ENCODE data around the gene LONP1.
"Not testable (repeated sequence)": the region's sequence is repeated elsewhere in the genome, so short reads cannot be mapped to it uniquely, and the experiment has no call there.

LONP1 gene

DNA sequence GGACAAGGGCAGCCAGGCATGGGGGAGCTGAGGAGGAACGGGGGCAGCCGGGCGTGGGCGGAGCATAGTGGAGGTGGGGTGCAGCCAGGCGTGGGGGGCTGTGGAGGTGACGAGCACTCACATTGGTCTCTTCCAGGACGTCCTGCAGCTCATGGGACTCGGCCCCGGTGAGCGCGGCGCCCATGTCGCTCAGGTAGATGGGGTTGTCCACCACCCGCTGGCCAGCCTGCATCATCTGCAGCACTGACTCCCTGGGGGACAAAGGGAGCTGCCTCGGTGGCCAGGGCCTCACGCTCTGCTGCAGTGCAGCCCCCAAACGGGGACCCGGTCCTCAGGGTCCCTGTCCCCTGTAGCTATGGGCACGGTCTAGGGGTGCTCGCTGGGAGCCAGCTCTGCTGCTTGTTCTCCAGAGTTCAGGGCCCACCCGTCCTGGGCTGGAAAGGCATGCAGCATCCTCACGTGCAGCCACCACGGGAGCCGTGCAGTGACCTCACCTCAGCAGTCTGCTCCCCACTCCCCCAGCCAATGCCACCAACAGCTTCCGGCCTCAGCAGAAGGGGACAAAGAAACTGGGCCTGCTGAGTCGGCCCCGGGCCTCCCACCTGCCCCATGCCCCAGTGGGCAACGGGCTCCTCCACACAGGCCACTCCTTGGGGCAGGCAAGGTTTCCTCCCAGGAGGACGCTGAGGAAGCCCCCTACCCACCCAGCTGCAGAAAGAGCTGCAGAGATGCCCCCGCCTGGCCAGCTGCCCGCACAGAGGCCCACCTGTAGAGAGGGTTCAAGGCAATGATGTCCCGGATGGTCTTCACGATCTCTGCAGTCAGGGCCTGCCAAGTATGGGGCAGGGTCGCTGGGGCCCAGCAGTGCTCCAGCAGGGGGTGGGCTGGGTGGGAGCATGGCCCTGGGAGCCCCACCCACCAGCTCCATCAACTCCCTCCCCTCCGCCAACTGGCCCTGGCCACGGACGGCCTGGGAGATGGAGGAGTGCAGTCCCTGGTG lies 12.1 kb downstream of the LONP1 start:
- DNase-seq = no peak

DNA sequence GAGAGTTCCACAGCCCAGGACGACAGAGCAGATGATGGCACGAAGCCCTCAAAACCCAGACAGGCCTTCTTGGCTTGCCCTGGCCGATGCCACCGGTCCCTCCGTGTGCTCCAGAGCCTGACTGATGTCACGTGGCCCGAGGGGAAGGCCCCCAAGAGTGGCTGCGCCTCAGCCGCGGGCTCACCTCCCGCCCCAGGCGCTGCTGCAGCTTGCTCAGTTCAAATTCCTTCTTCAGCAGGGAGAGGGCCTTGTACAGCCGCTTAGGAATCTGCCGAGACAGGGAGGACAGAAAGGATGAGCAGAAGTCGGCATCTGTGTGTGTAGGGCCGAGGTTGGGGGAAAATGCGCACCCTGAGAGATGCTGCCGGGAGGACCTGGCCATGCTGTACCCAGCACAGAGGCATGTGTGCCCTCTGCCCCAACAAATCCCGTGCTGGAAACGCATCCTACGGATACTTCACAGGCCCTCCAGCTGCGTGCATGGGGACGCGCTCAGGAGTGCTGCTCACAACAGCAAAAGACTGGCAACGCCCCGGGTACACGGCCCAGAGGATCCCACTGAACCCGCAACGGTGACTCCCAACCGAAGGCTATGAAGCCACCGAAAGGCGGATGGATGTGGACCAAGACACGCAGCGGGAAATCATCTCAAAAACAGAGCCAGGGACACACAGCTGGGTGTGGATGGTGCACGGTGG lies 12.9 kb downstream of the LONP1 start:
- no peak for DNase-seq

- DNase-seq = no peak
Observed at GRCh38 chr19:5705552-5705951, 14.4 kb downstream of the LONP1 start.

DNA sequence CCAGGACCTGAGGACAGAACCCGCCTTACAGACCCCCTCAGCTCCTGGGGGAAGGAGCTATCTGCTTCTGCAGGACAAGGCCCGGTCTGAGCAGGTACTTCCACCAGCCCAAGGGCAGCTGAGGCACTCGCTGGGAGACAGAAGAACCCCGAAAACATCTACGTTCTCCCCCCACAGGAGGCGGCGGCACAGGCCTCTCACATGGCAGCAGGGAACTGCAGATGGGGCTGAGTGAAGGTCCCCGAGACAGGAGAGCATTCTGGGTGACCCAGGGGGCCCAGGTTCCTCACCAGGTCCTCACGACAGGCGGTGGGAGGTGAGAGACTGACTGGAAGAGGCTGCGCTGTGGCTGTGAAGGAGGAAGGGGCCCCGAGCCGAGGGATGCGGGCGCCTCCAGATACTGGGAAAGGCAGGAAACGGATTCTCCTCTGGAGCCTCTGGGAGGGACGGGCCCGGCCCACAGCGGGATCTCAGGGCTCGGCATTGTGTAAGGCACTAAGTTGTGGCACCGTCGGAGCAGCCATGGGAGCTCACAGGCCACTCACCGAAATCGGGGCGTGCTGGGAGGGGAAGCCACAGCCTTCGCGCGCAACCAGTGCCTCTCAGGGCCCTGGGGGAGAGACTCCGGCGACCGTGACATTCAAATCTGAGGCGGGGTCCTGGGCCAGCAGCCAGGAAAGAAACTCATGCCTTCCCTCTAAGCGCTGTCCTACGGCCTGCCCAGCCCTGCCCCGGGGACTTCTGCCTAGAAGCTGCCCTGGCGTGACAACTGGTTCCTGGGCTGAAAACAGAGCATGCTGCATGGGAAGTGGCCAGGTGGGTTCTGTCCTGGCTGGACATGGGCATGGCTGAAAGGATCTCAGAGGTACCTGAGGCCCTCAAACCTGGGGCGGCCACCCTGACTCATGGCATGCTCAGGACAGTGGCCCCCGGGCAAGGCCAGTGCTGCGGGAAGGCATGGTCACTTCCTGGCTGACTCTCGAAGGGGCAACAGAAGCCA lies 15.8 kb downstream of the LONP1 start:
- no peak for DNase-seq

- not testable (repeated sequence) for DNase-seq
Observed at GRCh38 chr19:5702053-5702410, 17.9 kb downstream of the LONP1 start.

- DNase-seq = no peak
Observed at GRCh38 chr19:5700455-5701092, 19.4 kb downstream of the LONP1 start.

DNA sequence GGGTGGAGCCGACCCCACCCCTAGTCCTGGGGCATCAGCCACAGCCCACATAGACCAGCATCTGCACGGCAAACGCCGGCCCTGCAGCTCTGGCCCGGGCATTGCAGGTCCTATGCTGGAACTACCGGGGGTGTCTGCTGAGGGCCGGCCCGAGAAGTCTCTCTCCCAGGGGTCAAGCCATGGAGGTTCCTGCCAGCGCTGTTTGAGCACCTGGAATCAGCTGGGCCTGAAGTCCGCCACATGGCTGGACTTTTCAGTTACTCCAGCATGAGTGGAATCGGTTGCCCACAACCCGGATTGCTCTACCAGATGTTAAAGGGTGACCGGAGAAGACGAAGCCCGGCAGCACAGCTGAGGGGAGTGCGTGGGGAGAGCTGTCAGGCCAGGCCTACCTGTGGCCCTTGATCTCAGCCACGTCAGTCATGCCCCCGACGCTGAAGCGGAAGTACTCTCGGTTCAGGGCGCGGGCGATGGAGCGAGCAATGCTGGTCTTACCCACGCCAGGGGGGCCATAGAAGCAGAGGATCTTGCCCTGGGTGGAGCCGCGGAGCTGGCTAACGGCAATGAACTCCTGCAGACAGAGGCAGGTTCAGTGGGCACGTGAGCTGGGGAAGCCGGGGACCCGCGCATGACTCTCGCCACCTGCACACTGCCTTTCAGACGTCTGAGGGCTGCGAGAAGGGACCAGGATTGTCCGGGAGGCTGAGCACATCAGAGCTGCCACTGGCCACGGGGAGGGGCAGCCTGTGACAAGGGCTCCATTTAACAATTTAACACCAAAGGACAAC lies 21.1 kb downstream of the LONP1 start:
- no peak for DNase-seq

- DNase-seq = no peak
Observed at GRCh38 chr19:5697890-5698634, 21.9 kb downstream of the LONP1 start.

GRCh38 chr19:5697022-5697889 lies 22.7 kb downstream of the LONP1 start:
- DNase-seq = no peak

GRCh38 chr19:5696196-5697021 lies 23.5 kb downstream of the LONP1 start:
- no peak for DNase-seq

DNA sequence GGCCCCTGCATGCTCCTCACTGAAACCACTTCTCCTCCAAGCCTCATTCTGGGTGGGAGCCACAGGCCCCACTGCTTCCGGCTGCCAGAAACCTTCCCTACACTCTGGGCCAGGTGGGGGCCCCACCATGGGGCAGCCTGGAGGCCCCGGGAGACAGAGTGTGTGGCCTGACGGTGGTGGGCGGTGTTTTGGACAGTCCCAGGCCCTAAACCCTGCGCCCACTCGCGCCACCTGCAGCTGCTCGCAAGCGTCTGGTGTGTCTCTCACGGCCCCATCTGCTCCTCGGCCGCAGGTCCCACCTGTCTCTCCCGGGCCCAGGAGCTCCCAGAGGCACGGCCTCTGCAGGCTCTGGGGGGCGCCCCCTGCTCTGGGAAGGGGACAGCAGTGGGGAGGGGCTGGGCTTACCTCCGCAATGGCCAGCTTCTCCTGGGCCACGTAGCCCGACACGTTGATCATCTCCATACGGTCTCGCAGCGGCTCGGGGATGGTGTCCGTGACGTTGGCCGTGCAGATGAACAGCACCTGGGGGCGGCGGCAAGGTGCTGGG lies 24.2 kb downstream of the LONP1 start:
- no peak for DNase-seq

GRCh38 chr19:5694956-5695648 lies 24.8 kb downstream of the LONP1 start:
- no peak for DNase-seq

GRCh38 chr19:5694167-5694955 lies 25.6 kb downstream of the LONP1 start:
- DNase-seq = no peak

DNA sequence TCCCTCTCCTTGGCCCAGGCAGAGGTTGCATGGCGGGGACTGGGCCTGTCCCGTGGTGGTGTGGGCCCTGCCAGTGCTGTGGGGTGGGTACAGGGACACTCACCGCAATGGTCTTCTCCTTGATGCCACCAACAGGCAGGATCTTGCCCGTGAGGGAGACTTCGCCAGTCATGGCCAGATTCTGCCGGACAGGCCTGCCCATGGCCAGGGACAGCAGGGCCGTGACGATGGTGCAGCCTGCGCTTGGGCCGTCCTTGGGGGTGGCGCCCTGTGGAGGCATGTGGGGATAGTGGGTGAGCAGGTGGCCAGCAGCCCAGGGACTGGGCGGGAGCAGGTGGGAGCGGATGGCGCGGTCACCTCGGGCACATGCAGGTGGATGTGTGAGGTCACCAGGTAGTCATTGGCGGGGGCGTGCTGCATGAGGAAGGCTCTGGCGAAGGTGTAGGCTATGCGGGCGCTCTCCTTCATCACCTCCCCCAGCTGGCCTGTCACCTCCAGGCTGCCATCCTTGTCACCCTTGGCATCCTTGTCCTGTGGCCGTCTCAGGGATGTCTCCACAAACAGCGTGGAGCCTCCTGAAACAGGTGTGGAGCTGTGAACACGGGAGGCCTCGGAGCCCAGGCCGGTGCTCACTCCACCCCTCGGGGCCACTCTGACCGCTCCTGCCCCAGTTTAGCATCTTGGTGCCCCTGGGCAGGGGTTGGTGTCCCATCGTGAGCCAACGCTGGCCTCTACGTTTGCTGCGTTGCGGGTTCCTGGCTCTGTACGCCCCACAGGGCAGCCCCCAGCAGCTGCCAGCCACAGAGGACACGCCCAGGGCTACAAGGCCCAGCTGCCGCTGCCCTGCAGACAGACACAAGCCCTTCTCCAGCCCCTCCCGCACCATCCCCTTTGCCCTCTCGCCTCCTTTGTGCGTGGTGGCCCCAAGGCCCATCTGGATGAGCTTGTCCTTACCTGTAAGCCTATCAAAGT lies 26.5 kb downstream of the LONP1 start:
- DNase-seq = no peak

GRCh38 chr19:5692723-5693194 lies 27.2 kb downstream of the LONP1 start:
- DNase-seq = no peak
